MM.1S (cell line): ENCODE measurements around the gene OSBPL2.

Experiments
- EZH2 ChIP-seq: fragments of 300-600 bp; sonication (generic); optimal IDR thresholded peaks from 2 replicates; pipeline ENCODE3; 2017; ENCODE audit warnings: low read depth, mild to moderate bottlenecking, antibody characterized with exemption, low read length, mixed read lengths
- TF ChIP-seq, protein P1 (sequence below): fragments of 300-600 bp; sonication (generic); IDR thresholded peaks from 2 replicates; pipeline ENCODE4 v1.5.1; 2016; ENCODE audit warnings: antibody characterized with exemption, low read length, mixed read lengths

GRCh38 chr20:62211216-62211615, 27.1 kb upstream of the OSBPL2 start:
- TF ChIP-seq EZH2: no peak
- TF ChIP-seq, protein P1, sequence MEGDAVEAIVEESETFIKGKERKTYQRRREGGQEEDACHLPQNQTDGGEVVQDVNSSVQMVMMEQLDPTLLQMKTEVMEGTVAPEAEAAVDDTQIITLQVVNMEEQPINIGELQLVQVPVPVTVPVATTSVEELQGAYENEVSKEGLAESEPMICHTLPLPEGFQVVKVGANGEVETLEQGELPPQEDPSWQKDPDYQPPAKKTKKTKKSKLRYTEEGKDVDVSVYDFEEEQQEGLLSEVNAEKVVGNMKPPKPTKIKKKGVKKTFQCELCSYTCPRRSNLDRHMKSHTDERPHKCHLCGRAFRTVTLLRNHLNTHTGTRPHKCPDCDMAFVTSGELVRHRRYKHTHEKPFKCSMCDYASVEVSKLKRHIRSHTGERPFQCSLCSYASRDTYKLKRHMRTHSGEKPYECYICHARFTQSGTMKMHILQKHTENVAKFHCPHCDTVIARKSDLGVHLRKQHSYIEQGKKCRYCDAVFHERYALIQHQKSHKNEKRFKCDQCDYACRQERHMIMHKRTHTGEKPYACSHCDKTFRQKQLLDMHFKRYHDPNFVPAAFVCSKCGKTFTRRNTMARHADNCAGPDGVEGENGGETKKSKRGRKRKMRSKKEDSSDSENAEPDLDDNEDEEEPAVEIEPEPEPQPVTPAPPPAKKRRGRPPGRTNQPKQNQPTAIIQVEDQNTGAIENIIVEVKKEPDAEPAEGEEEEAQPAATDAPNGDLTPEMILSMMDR: no peak
